Bronchial epithelial cell (primary cell): ENCODE measurements around the gene FBXL2. TPM values are rescaled to one million over a fixed set of nuclear protein-coding genes. Genes with fewer than 3 reads are reported as not detected.
"Not testable (repeated sequence)": the region's sequence is repeated elsewhere in the genome, so short reads cannot be mapped to it uniquely, and the experiment has no call there.

Source experiments
- DNase-seq: peaks from one replicate; pipeline ENCODE4 v3.0.0-alpha.2; 2010; ENCODE audit warnings: low read depth
- FAIRE-seq: peaks from 2 replicates; lab custom pipeline; 2011; peaks lifted over from hg19 to GRCh38; lab: Jason Lieb, UNC
- H3K27me3 ChIP-seq: 2 replicates; pipeline ENCODE4 v1.5.1; 2011; ENCODE audit warnings: low read length; ENCODE audit not compliant: control insufficient read depth, insufficient read depth
- H3K36me3 ChIP-seq: 2 replicates; pipeline ENCODE4 v1.5.1; 2011; ENCODE audit warnings: low read length; ENCODE audit not compliant: control insufficient read depth, insufficient read depth
- H3K4me3 ChIP-seq: 2 replicates; pipeline ENCODE4 v1.5.1; 2011; ENCODE audit warnings: mild to moderate bottlenecking, low read depth, low read length, control low read depth
- total RNA-seq: library from RNA; depleted of rRNA; stranded (reverse); fragments of >200 nt; gene quantifications from 2 replicates; pipeline ENCODE4 v1.2.1, GENCODE V29; 2014
- TF ChIP-seq, protein P1 (sequence below): IDR thresholded peaks from 2 replicates; pipeline ENCODE4 v1.5.1; 2011; ENCODE audit warnings: mild to moderate bottlenecking, moderate library complexity, low read length, control low read depth, inconsistent platforms; ENCODE audit not compliant: insufficient read depth, severe bottlenecking

The FBXL2 gene
- total RNA-seq, 1 donor from 2014 or later, result 13.4 TPM

DNA sequence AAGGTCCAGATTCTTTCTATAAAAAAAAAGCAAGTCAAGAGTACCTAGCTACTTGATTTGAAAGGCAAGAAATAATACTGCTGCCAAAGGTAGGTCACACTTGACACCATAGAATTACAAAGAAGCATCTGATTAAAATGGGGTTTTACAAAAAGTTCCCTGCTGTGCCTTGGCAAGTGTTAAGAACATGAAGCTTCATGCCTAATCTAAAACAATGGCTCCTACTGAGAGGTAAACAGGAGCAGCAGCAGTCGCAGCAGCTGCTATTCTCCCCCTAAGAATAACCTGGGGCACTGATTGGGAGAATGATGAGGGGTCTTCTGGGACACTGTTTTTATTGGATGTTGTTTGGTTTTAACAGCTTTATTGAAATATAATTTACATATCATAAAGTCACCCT lies 148.8 kb downstream of the FBXL2 start:
- Histone ChIP-seq H3K4me3 (no peak overlapping the region), H3K36me3 (peaks cover 8% of the 10 kb centered on the region), H3K27me3 (no peaks in the 10 kb centered on the region)
- FAIRE-seq (no peak), DNase-seq (no peak)
- TF ChIP-seq, protein P1, sequence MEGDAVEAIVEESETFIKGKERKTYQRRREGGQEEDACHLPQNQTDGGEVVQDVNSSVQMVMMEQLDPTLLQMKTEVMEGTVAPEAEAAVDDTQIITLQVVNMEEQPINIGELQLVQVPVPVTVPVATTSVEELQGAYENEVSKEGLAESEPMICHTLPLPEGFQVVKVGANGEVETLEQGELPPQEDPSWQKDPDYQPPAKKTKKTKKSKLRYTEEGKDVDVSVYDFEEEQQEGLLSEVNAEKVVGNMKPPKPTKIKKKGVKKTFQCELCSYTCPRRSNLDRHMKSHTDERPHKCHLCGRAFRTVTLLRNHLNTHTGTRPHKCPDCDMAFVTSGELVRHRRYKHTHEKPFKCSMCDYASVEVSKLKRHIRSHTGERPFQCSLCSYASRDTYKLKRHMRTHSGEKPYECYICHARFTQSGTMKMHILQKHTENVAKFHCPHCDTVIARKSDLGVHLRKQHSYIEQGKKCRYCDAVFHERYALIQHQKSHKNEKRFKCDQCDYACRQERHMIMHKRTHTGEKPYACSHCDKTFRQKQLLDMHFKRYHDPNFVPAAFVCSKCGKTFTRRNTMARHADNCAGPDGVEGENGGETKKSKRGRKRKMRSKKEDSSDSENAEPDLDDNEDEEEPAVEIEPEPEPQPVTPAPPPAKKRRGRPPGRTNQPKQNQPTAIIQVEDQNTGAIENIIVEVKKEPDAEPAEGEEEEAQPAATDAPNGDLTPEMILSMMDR, result no peak

- H3K36me3 ChIP-seq, result peaks cover 8% of the 10 kb centered on the region
- H3K4me3 ChIP-seq, result no peak overlapping the region
- TF ChIP-seq, protein P1, result no peak
- no peaks in the 10 kb centered on the region for H3K27me3 ChIP-seq
- no peak for FAIRE-seq
- peak; percentile 52 for DNase-seq
Observed at GRCh38 chr3:33426630-33427317, 149.5 kb downstream of the FBXL2 start.

- TF ChIP-seq, protein P1, result no peak
- H3K4me3 ChIP-seq, result no peak overlapping the region
- DNase-seq, result no peak
- H3K36me3 ChIP-seq, result peaks cover 5% of the 10 kb centered on the region
- H3K27me3 ChIP-seq, result no peaks in the 10 kb centered on the region
- no peak for FAIRE-seq
Observed at GRCh38 chr3:33428734-33429133, 151.5 kb downstream of the FBXL2 start.

DNA sequence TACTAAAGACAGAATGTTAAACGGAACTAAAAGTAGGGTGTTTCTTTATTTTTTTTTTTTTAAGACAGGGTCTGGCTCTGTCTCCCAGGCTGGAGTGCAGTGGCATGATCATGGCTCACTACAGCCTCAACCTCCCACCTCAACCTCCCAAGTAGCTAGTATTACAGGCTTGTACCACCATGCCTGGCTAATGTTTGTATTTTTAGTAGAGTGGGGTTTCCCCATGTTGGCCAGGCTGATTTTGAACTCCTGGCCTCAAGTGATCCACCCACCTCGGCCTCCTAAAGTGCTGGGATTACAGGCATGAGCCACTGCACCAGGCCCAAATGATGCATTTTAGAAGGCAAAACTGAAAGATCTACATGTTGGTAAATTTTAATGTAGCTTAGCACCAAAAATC lies 152.1 kb downstream of the FBXL2 start:
- not testable (repeated sequence) for H3K27me3 ChIP-seq, H3K4me3 ChIP-seq, FAIRE-seq, DNase-seq, H3K36me3 ChIP-seq

DNA sequence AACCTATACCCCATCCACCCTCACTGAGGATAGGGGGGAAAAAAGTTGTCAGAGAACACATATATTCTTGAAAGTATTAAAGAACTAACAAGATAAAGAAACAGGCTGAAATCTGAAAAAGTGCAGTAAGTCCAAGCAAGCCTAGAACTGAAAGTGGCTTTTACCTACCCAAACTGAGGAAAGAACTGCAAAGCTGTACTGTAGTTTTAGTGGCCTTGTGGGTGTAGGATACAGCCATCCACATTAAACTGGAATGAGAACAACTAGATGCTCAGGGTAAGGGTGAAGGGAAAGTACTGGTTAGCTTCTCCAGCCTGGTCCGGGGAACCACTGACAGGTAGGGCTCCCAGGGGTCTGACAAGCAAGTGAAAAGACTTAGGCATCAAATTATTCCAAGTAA lies 152.8 kb downstream of the FBXL2 start:
- Histone ChIP-seq H3K36me3 (peaks cover 2% of the 10 kb centered on the region), H3K27me3 (no peaks in the 10 kb centered on the region), H3K4me3 (no peak overlapping the region)
- DNase-seq, result no peak
- FAIRE-seq, result no peak
- TF ChIP-seq, protein P1, result no peak

GRCh38 chr3:33430571-33430970 lies 153.3 kb downstream of the FBXL2 start:
- TF ChIP-seq, protein P1, result no peak
- no peak for FAIRE-seq

More at GRCh38 chr3:33430571-33430970, 153.3 kb downstream of the FBXL2 start:
- H3K4me3 ChIP-seq, result no peak overlapping the region
- no peaks in the 10 kb centered on the region for H3K27me3 ChIP-seq
- H3K36me3 ChIP-seq, result no peaks in the 10 kb centered on the region
- DNase-seq, result no peak
